Kidney epithelial cell (primary cell): Measurements from ENCODE around the gene SLC6A17. TPM values are rescaled to one million over a fixed set of nuclear protein-coding genes. Genes with fewer than 3 reads are reported as not detected.

Source experiments
- DNase-seq: peaks from one replicate; pipeline ENCODE4 v3.0.0-alpha.2; 2010; ENCODE audit warnings: low read depth
- H3K27me3 ChIP-seq: 2 replicates; pipeline ENCODE4 v1.6.0; 2011; ENCODE audit warnings: low read length; ENCODE audit not compliant: control insufficient read depth, insufficient read depth
- H3K36me3 ChIP-seq: 2 replicates; pipeline ENCODE4 v1.5.1; 2011; ENCODE audit warnings: low read length; ENCODE audit not compliant: control insufficient read depth, insufficient read depth
- H3K4me3 ChIP-seq: 2 replicates; pipeline ENCODE4 v1.5.1; 2011; ENCODE audit warnings: low read depth, mild to moderate bottlenecking, control low read depth, low read length
- CTCF ChIP-seq: IDR thresholded peaks from 2 replicates; pipeline ENCODE4 v1.5.1; 2011; ENCODE audit warnings: mild to moderate bottlenecking, moderate library complexity, low read length, control low read depth, inconsistent platforms; ENCODE audit not compliant: insufficient read depth, poor library complexity, severe bottlenecking
- total RNA-seq: library from RNA; depleted of rRNA; stranded (reverse); fragments of >200 nt; gene quantifications from 2 replicates; pipeline ENCODE4 v1.2.3, GENCODE V29; 2015

SLC6A17 gene
- total RNA-seq, 1 donor from 2014 or later: 0.42 TPM

- Histone ChIP-seq H3K27me3 (no peaks in the 10 kb centered on the region), H3K36me3 (no peaks in the 10 kb centered on the region), H3K4me3 (no peak overlapping the region)
- no peak for TF ChIP-seq CTCF
- no peak for DNase-seq
These were observed 74.1 kb downstream of the SLC6A17 start for GRCh38 chr1:110224240-110224995.

GRCh38 chr1:110225212-110225611, 74.9 kb downstream of the SLC6A17 start:
- H3K4me3 ChIP-seq: no peak overlapping the region
- TF ChIP-seq CTCF: no peak
- H3K27me3 ChIP-seq: no peaks in the 10 kb centered on the region
- H3K36me3 ChIP-seq: no peaks in the 10 kb centered on the region
- no peak for DNase-seq

- Histone ChIP-seq H3K27me3 (no peaks in the 10 kb centered on the region), H3K4me3 (no peak overlapping the region), H3K36me3 (no peaks in the 10 kb centered on the region)
- no peak for DNase-seq
- no peak for TF ChIP-seq CTCF
These were observed 75.6 kb downstream of the SLC6A17 start for GRCh38 chr1:110225756-110226404.

- Histone ChIP-seq H3K27me3 (no peaks in the 10 kb centered on the region), H3K4me3 (no peak overlapping the region), H3K36me3 (no peaks in the 10 kb centered on the region)
- no peak for DNase-seq
- no peak for TF ChIP-seq CTCF
These were observed 77.5 kb downstream of the SLC6A17 start for GRCh38 chr1:110227774-110228173.

GRCh38 chr1:110228381-110228780, 78.1 kb downstream of the SLC6A17 start:
- no peaks in the 10 kb centered on the region for H3K36me3 ChIP-seq
- H3K27me3 ChIP-seq: no peaks in the 10 kb centered on the region
- DNase-seq: no peak
- no peak overlapping the region for H3K4me3 ChIP-seq
- no peak for TF ChIP-seq CTCF
